GM13977 (cell line): ENCODE measurements around the gene TSHZ2.

Experiments
- DNase-seq: peaks from one replicate; pipeline ENCODE4 v3.0.0; 2012; ENCODE audit warnings: low spot score
- in situ Hi-C: fragments of 300-500 bp; cut with MboI; formaldehyde crosslinking; loops from one replicate; pipeline ENCODE4 v1.12.0; 2022; ENCODE audit warnings: low sequenced_read_pairs, low pct_unique_long_range_greater_than_20kb, mixed read lengths, inconsistent platforms; ENCODE audit not compliant: unreplicated experiment
- TF ChIP-seq, protein P1 (sequence below): IDR thresholded peaks from 2 replicates; pipeline ENCODE4 v1.5.1; 2012; ENCODE audit warnings: mild to moderate bottlenecking, control low read depth; ENCODE audit not compliant: insufficient read depth; ENCODE audit errors: extremely low read depth, missing control alignments

TSHZ2 gene

DNA sequence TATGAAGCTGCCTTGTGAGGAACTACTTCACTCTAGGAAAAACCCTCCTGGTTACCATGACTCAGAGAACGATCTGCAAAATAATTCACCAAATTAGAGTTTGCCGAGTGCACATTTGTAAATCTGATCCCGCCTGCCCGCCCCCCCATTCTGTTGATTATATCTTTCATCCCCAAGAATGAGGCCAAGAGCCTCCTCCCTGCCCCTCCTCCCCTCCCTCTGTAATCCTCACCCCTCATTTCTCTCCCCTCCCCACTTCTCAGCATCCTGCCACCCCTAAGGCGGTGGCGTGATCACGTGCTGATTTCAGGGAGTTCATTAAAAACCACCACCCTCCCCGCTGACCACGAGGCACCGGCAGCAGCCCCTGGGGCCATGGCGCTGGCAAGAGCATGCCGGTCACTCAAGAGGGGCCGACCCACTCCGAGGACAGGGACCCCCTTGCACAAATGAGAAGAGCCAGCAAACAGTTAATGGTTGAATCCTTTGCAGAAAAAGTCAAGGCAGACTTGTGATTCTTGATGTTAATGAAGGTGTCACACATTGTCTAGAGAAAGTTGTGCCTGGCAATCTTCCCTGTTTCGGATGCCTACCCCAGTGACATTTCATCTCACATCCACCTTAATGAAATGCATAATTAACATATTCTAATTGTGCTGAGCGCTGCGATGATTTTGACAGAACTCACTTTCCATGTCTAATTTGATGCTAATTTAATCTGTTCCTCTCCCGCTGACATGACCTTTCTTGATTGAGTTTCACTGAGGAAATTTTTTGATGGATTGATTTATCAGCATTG lies 373.6 kb downstream of the TSHZ2 start:
- TF ChIP-seq, protein P1, sequence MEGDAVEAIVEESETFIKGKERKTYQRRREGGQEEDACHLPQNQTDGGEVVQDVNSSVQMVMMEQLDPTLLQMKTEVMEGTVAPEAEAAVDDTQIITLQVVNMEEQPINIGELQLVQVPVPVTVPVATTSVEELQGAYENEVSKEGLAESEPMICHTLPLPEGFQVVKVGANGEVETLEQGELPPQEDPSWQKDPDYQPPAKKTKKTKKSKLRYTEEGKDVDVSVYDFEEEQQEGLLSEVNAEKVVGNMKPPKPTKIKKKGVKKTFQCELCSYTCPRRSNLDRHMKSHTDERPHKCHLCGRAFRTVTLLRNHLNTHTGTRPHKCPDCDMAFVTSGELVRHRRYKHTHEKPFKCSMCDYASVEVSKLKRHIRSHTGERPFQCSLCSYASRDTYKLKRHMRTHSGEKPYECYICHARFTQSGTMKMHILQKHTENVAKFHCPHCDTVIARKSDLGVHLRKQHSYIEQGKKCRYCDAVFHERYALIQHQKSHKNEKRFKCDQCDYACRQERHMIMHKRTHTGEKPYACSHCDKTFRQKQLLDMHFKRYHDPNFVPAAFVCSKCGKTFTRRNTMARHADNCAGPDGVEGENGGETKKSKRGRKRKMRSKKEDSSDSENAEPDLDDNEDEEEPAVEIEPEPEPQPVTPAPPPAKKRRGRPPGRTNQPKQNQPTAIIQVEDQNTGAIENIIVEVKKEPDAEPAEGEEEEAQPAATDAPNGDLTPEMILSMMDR, result no peak
- in situ Hi-C loops, result no loop called here
- no peak for DNase-seq

DNA sequence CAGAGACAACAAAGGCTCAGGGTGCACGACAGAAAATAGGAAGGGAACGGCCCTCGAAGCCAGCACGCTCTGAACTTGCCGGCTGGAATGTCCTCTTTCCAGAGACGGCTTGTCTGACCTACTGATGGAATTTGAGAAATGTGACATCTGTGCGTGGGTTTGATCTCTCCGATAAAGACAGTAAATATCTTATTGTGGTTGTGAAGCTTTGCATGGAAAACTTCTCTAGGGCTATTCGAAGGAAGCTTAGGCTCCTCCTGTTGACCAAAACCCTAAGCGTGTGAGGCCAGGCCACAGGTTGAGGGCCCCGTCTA lies 374.1 kb downstream of the TSHZ2 start:
- no peak for DNase-seq
- TF ChIP-seq, protein P1, result no peak
- in situ Hi-C loops, result no loop called here

DNA sequence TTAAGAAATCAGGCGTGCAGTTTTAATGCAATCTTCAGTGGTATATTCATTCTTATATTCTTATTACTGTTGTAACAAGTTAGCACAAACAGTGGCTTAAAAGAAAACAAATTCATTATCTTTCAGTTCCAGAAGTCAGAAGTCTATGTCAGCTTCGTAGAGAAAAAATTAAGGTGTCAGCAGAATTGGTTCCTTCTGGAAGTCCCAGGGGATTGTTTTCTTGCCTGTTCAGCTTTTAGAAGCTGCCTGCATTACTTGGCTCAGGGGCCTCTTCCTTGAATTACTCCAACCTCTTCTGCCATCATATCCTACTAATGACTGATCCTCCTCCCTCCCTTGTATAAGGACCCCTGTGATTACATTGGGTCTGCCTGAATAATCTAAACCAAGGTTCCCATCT lies 377.6 kb downstream of the TSHZ2 start:
- DNase-seq, result no peak
- in situ Hi-C loops, result no loop called here
- TF ChIP-seq, protein P1, result no peak

DNA sequence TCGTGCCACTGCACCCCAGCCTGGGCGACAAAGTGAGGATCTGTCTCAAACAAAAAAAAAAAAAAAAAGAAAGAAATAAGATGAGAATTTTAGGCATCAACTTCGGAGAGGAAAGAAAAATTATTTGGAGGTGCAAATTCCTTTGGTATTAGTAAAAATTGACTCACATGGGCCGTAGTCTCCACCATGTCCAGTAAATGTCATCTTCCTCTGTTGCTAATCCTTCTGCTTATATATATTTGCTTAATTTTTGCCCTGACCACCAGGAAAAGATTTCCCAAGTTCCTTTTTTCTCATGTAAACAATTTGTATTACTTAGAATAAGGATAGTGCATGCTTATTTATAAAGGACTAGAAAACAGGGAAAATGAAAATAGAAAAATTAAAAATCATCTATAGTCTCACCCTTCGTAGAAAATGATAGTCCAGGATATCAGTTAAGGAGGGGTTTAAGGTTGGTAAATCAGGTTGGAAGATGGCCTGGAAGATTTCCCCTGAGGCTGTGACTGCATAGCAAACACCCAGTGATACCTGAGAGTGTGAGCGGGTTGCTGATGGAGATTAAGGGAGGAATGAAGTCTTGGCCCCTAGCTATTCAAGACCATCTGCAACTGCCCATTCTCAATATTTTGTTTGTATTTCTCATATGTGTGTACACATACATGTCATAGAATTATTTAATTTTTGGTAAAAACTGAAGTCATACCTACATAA lies 380.7 kb downstream of the TSHZ2 start:
- TF ChIP-seq, protein P1, result no peak

DNA sequence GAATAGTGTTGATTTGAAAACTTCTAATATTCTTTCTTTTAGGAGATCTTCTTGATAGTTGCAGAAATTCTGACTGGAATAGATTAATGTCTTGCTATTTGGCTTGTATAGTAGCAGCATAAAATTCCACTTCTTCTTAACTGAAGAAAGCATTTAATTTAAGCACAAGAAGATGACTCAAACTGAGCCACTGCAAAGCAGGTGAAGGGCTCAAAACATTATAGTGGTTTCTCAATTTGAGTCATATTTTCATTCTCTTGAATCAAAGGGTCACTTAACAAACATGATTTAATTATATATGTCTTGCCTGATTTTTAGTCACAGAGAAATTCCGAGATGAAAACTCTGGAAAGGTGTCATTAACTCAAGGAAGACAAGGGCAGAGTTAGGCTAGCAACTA lies 382.2 kb downstream of the TSHZ2 start:
- peak; percentile 22 for DNase-seq
- in situ Hi-C loops, result no loop called here
- TF ChIP-seq, protein P1, result no peak

More for the DNA sequence above, 380.7 kb downstream of the TSHZ2 start:
- in situ Hi-C loops, result no loop called here
- no peak for DNase-seq

DNA sequence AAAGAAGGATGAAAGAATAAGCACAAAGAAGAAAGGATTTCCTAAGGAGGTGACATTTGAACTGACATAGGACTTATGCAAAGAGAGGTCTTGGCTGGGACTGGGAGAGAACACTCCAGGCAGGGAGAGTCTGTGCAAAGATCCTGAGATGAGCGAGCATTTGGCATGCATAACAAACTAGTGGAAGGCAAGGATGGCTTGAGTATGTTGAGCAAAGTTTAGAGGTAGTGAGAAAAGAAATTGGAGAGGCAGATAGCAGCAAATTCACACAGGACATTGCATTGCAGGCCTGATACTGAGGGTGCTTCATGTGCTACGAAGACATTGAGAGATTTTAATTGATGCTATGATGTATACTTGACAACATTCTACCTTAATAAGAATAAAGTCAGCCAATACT lies 383.6 kb downstream of the TSHZ2 start:
- DNase-seq, result no peak
- in situ Hi-C loops, result no loop called here
- TF ChIP-seq, protein P1, result no peak
